NCI-H1092 (cell line): ENCODE data around the gene PPP2CA.
"Not testable (repeated sequence)": the region's sequence is repeated elsewhere in the genome, so short reads cannot be mapped to it uniquely, and the experiment has no call there.

Source experiments
- DNase-seq: peaks from one replicate; lab custom pipeline; 2025; lab: John Stamatoyannopoulos, UW

The PPP2CA gene

DNA sequence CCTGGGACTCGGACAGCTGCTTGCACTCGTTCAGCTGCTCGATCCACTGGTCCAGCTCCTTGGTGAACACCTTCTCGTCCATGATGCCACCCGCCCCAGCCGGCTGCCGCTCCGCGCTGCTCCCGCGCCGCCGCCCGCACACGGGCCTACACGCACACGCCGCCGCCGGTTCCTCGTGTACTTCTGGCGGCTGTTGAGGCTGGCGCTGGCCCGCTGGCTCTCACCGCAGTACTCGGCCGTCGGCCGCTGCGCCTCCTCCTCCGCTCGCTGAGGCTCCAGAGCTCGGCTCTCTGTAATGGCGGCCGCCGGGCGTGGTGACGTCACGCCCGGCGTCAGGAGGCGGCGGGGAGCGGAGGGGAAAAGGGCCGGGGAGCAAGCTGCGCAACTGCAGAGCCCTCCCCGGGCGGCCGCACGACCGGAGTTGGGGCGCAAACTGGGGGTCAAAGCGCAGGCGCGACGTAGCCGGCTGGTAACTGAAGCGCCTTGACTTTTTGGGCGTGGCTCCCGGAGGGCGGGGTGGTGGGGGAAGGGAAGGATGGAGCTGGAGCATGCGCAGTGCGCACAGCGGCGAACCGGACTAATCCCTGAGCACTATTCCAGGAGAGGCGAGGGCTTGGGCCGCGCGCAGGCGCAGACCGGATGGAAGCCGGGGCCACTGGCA, at the start of gene PPP2CA:
Gene PPP2CA (minus strand): TSS at position 294 of the 661 bp plus-strand sequence. CDS start 212 bp downstream, at position 82.
- peak; percentile 93 for DNase-seq

GRCh38 chr5:134273642-134274395, 47.9 kb upstream of the PPP2CA start:
- DNase-seq: no peak

- no peak for DNase-seq
Observed at GRCh38 chr5:134271059-134271458, 45.2 kb upstream of the PPP2CA start.

GRCh38 chr5:134268919-134269318, 43.0 kb upstream of the PPP2CA start:
- DNase-seq: no peak

- no peak for DNase-seq
Observed at GRCh38 chr5:134268019-134268601, 42.2 kb upstream of the PPP2CA start.

- DNase-seq: no peak
Observed at GRCh38 chr5:134267366-134268018, 41.6 kb upstream of the PPP2CA start.

- no peak for DNase-seq
Observed at GRCh38 chr5:134263801-134264200, 37.9 kb upstream of the PPP2CA start.

GRCh38 chr5:134262629-134263028, 36.8 kb upstream of the PPP2CA start:
- DNase-seq: not testable (repeated sequence)

GRCh38 chr5:134258896-134259295, 33.0 kb upstream of the PPP2CA start:
- DNase-seq: no peak

DNA sequence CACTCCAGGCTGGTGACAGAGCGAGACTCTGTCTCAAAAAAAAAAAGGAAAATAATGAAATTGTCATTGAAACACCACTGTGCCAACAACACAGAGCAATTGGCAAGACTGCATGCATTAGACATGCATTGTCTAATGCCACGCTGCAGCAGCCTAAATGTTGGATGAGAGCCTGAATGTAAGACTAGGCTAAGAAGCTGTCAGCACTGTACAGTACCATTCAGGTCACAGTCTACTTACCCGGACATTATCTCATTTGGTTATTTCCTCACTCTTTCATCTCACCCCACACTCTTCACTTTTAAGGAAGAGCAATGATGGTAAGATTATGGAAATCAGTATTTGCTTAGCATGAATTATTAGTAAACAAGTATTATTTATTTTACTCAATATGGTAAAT, 31.3 kb upstream of the PPP2CA start:
- DNase-seq: no peak

GRCh38 chr5:134255418-134256150, 29.7 kb upstream of the PPP2CA start:
- DNase-seq: no peak

GRCh38 chr5:134253368-134254153, 27.7 kb upstream of the PPP2CA start:
- not testable (repeated sequence) for DNase-seq

- DNase-seq: no peak
Observed at GRCh38 chr5:134252671-134253070, 26.8 kb upstream of the PPP2CA start.

DNA sequence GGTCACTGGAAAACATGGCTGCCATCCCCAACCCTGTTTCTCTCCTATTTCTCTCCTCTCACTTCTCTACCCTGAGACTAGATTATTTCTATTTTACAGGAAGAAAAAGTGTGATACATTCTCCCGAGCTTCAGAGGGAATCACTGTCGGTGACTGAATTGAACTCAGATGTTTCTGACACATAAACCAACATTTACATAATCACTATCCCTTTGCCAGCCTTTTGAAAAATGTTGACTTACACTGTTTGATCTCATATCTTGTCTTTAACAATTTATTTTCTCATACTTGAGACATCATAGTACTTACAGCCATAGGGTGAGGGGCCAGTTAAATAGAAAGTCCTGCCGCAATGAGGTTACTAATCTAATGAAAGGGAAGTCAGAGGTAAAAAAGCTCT, 25.1 kb upstream of the PPP2CA start:
- no peak for DNase-seq

- no peak for DNase-seq
Observed at GRCh38 chr5:134249469-134250379, 23.9 kb upstream of the PPP2CA start.

- no peak for DNase-seq
Observed at GRCh38 chr5:134248256-134248655, 22.4 kb upstream of the PPP2CA start.

DNA sequence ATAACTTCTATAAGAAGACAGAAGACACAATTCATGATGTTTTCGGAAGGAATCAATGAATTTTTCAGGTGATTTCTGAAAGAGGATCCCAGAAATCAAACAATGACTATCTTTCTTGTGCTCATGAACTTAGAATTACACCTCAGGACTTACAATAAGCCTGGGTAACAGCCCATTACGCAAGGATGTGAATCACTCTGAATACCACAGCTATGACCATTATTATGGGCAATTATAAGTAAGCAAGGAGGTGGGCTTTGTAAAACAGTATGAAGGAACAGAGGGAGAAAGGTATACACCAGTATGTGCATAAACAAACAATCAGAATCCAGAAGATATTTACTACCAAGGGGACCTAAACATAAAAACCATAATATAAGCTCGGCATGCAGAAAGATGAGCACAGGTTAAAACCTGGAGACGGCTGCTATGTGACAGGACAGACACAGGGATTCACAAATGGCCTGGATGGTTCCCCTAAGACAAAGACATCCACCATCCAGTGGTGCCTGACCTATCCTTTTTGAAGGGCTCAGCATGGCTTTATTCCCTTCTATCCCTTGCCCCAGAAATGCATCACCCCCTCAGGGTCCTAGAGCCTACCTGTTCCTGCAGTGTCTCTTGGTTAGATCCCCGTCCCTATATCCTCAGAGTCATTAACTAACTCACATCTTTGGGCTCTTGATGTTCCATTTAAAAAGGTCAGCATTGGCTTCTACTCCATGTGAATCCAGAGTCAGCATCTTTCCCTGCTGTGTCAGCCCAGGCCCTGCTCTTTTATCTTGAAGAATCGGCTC, 21.8 kb upstream of the PPP2CA start:
- DNase-seq: no peak

DNA sequence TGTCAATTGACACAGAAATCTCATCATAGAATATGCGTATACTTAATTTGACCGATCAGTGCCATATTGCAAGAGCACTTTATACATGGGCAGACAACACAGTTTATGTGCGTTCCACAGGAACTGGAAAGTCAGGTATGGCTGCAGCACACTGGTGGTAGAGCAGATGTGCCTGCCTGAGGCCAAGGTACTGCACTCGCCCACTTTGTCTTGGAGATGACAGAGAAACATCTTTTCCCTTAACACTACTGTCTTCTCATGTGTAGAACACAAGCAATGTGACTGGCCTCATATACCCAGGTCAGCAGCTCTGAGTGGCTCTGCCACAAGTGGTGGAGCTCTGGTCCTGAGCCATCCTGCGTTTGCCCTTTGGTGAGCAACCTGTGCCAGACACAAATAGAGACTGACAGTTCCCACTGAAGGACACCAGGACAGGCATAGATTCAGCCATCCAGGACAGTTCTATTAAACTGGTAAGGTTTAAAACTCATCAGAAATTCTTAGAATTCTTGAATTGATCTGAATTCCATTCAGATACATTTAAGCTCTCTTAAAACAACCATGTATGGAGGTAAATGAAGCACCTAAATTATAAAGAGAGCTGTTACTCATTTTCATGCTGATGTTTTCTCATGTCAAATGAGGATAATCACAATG, 21.0 kb upstream of the PPP2CA start:
- no peak for DNase-seq

DNA sequence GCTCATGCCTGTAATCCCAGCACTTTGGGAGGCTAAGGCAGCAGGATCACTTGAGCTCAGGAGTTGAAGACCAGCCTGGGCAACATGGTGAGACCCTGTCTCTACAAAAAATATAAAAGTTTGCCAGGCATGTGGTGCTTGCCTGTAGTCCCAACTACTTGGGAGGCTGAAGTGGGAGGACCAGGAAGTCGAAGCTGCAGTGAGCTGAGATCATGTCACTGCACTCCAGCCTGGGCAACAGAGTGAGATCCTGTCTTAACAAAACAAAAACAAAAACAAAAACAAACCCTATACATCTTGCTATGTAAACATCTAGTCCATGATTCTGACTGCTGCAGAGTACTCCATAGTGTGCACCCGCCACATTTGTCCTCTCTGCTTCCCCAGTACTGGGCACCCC, 19.8 kb upstream of the PPP2CA start:
- DNase-seq: no peak
